Smooth muscle cell (in vitro differentiated cells): ENCODE measurements around the gene DAPK1. TPM values are rescaled to one million over a fixed set of nuclear protein-coding genes. Genes with fewer than 3 reads are reported as not detected.

Source experiments
- DNase-seq: peaks from one replicate; lab custom pipeline; 2025; ENCODE audit not compliant: unreplicated experiment; lab: John Stamatoyannopoulos, UW
- H2AFZ ChIP-seq: fragments of 200-600 bp; sonication (generic); 2 replicates; pipeline ENCODE4 v1.6.0; 2016; ENCODE audit warnings: antibody characterized with exemption, low read depth, mild to moderate bottlenecking
- H3F3A ChIP-seq: fragments of 200-600 bp; sonication (generic); 2 replicates; pipeline ENCODE4 v1.6.0; 2017; ENCODE audit warnings: antibody characterized with exemption, low read depth
- H3K27ac ChIP-seq: fragments of 200-600 bp; sonication (generic); 2 replicates; pipeline ENCODE4 v1.5.1; 2016; ENCODE audit warnings: low read depth, mild to moderate bottlenecking
- H3K27me3 ChIP-seq: fragments of 200-600 bp; sonication (generic); 2 replicates; pipeline ENCODE4 v1.6.1; 2016; ENCODE audit warnings: low read depth, mild to moderate bottlenecking
- H3K36me3 ChIP-seq: fragments of 200-600 bp; sonication (generic); 2 replicates; pipeline ENCODE4 v1.5.1; 2016; ENCODE audit warnings: low read depth
- H3K4me1 ChIP-seq: fragments of 200-600 bp; sonication (generic); 2 replicates; pipeline ENCODE4 v1.5.1; 2016; ENCODE audit warnings: low read depth
- H3K4me2 ChIP-seq: fragments of 200-600 bp; sonication (generic); 2 replicates; pipeline ENCODE4 v1.6.0; 2016; ENCODE audit warnings: mild to moderate bottlenecking
- H3K4me3 ChIP-seq: fragments of 200-600 bp; sonication (generic); 2 replicates; pipeline ENCODE4 v1.5.1; 2016; ENCODE audit warnings: mild to moderate bottlenecking
- H3K79me2 ChIP-seq: fragments of 200-600 bp; sonication (generic); 2 replicates; pipeline ENCODE4 v1.6.0; 2016; ENCODE audit warnings: low read depth, mild to moderate bottlenecking
- H3K9ac ChIP-seq: fragments of 200-600 bp; sonication (generic); 2 replicates; pipeline ENCODE4 v1.6.0; 2016; ENCODE audit warnings: low read depth
- H3K9me3 ChIP-seq: fragments of 200-600 bp; sonication (generic); replicated peaks from 2 replicates; pipeline ENCODE4 v1.5.1; 2016; ENCODE audit warnings: low read depth
- H4K20me1 ChIP-seq: fragments of 200-600 bp; sonication (generic); 2 replicates; pipeline ENCODE4 v1.6.0; 2016; ENCODE audit warnings: low read depth
- WGBS: methylation state at CpG from one replicate; pipeline ENCODE4 v1.1.7; 2016; ENCODE audit warnings: low lambda C conversion rate; 5-methylcytosine and 5-hydroxymethylcytosine counted together
- polyA plus RNA-seq: library from polyadenylated mRNA; unstranded; fragments of >200 nt; fragmentation: Nextera tagmentation; extraction: Ambion mirVana; gene quantifications from 2 replicates; pipeline ENCODE4 v1.2.1, GENCODE V29; 2016
- total RNA-seq: library from RNA; depleted of rRNA; stranded (reverse); fragments of >200 nt; gene quantifications from 2 replicates; pipeline ENCODE4 v1.2.3, GENCODE V29; 2014
- TF ChIP-seq, protein P1 (sequence below): fragments of 200-600 bp; sonication (generic); IDR thresholded peaks from 2 replicates; pipeline ENCODE4 v1.5.1; 2017; ENCODE audit warnings: borderline replicate concordance, mild to moderate bottlenecking, antibody characterized with exemption; ENCODE audit not compliant: insufficient read depth, poor library complexity, severe bottlenecking

Gene DAPK1
- total and polyA plus RNA-seq, 2 experiments from 2014 or later: 12.6 to 20.3 TPM

DNA sequence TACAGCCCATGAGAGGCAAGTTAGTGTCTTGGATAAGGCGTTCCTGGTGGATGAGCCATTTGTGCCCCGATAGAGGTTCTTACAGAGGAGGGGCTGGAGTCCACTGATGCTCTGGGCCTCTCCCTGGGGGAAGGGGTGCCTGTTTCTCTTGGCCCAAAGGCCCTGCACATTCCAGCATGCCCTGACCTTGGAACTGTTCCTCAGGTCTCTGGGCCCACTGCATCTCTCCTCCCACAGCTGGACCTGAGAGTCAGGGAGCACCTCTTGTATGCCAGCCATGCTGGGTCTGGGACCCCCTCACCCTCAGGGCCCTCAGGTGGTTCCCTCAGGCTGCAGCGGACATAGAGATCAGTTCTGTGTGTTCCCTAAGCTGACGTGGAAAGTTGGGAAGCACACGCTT is 26.4 kb downstream of the DAPK1 start:
- no peaks in the 10 kb centered on the region for H3K79me2 ChIP-seq
- H2AFZ ChIP-seq: no peak overlapping the region

DNA sequence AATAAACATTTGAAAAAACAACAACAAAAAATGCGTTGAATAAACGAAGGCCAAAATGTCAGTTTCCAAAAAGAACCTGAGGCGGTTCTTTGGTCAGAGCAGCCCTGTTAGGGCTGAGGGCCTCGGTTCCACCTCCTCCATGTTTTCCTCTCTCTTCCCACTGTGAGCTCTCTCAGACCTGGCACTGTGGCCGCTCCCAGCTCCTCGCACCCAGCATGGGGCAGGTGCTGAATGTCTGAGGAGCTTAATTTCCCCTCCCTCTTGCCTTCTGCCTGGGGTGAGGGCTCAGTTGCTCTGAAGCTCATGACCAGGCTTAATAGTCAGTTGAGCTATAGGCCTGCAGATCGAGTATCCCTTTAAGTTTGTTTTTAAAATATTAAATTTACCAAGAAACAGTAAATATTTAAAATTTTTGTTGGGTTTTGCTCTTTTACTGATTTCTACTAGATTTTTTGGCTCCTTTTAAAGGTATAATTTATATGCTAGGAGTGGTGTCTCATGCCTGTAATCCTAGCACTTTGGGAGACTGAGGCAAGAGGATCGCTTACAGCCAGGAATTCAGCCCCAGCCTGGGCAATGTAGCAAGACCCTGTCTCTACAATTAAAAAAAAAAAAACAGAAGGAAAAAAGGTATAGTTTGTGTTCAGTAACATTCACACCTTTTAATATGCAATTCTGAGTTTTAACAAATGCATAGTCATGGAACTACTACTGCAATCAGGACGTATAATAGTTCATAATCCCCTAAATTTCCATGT is 28.1 kb downstream of the DAPK1 start:
- Histone ChIP-seq H3K27ac (no peak overlapping the region), H2AFZ (no peak overlapping the region), H3K36me3 (no peaks in the 10 kb centered on the region), H3F3A (no peaks in the 10 kb centered on the region), H3K27me3 (no peaks in the 10 kb centered on the region), H3K9ac (no peak overlapping the region), H3K79me2 (no peaks in the 10 kb centered on the region), H3K9me3 (no peaks in the 10 kb centered on the region), H3K4me1 (peaks cover 4% of the 10 kb centered on the region), H3K4me2 (no peak overlapping the region), H3K4me3 (no peak overlapping the region), H4K20me1 (peaks cover 5% of the 10 kb centered on the region)
- 76% methylated on average over 9 of the region's 9 CpGs for WGBS
- DNase-seq: no peak
- TF ChIP-seq, protein P1, sequence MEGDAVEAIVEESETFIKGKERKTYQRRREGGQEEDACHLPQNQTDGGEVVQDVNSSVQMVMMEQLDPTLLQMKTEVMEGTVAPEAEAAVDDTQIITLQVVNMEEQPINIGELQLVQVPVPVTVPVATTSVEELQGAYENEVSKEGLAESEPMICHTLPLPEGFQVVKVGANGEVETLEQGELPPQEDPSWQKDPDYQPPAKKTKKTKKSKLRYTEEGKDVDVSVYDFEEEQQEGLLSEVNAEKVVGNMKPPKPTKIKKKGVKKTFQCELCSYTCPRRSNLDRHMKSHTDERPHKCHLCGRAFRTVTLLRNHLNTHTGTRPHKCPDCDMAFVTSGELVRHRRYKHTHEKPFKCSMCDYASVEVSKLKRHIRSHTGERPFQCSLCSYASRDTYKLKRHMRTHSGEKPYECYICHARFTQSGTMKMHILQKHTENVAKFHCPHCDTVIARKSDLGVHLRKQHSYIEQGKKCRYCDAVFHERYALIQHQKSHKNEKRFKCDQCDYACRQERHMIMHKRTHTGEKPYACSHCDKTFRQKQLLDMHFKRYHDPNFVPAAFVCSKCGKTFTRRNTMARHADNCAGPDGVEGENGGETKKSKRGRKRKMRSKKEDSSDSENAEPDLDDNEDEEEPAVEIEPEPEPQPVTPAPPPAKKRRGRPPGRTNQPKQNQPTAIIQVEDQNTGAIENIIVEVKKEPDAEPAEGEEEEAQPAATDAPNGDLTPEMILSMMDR: no peak

More for the DNA sequence above, 26.4 kb downstream of the DAPK1 start:
- Histone ChIP-seq H4K20me1 (peaks cover 9% of the 10 kb centered on the region), H3K27me3 (no peaks in the 10 kb centered on the region), H3K9me3 (no peaks in the 10 kb centered on the region), H3F3A (no peaks in the 10 kb centered on the region), H3K4me3 (no peak overlapping the region), H3K4me2 (no peak overlapping the region), H3K4me1 (peaks cover under 1% of the 10 kb centered on the region), H3K9ac (no peak overlapping the region), H3K27ac (no peak overlapping the region), H3K36me3 (no peaks in the 10 kb centered on the region)
- DNase-seq: no peak
- TF ChIP-seq, protein P1: no peak
- 93% methylated on average over 5 of the region's 5 CpGs for WGBS

DNA sequence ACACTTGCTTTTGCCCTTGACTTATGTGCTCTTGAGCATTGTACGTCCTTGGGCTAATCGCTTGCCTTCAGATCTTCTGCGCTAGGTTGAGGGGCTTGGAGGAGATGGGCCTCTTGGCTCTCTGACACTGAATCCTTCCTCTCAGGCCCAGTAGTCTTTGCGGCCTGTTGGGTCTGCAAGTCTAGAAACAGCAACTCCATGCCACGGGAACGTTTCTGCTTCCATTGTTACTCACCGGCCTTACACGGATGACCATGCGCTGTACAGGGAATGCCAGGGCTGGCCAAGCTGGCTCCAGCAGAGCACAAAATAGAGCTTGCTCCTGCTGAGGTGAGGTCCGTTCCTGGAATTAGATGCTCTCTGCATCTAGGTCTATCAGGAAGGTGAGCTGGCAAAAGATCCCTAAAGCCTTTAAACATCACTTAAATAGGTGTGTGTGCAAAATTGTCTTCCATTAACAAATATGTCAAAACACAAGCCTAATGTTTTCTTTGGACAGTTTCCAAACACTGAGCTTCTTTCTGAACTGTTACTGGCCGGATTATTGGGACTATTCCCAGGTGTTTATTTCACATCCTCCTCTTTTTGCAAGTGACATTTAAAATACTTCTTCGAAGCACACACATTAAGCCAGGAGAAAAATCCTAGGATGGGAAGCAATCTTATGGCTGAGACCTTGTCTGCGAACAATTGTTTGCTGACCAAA is 29.7 kb downstream of the DAPK1 start:
- WGBS: 90% methylated on average over 13 of the region's 13 CpGs
- H3K4me1 ChIP-seq: peaks cover 4% of the 10 kb centered on the region
- H3K27ac ChIP-seq: no peak overlapping the region
- H3K27me3 ChIP-seq: no peaks in the 10 kb centered on the region
- H2AFZ ChIP-seq: no peak overlapping the region
- no peaks in the 10 kb centered on the region for H3K9me3 ChIP-seq
- TF ChIP-seq, protein P1: no peak
- H3K4me2 ChIP-seq: no peak overlapping the region
- H3F3A ChIP-seq: no peaks in the 10 kb centered on the region
- no peak overlapping the region for H3K9ac ChIP-seq
- no peak for DNase-seq
- H4K20me1 ChIP-seq: no peaks in the 10 kb centered on the region
- H3K36me3 ChIP-seq: no peaks in the 10 kb centered on the region
- H3K79me2 ChIP-seq: no peaks in the 10 kb centered on the region
- H3K4me3 ChIP-seq: no peak overlapping the region
